Fibroblast of the conjunctiva (primary cell): ENCODE results near the gene TMC1.
"Not testable (repeated sequence)": the region's sequence is repeated elsewhere in the genome, so short reads cannot be mapped to it uniquely, and the experiment has no call there.

Experiments
- DNase-seq: peaks from one replicate; pipeline ENCODE4 v3.0.0-alpha.2; 2010; ENCODE audit warnings: low read depth

Gene TMC1

DNA sequence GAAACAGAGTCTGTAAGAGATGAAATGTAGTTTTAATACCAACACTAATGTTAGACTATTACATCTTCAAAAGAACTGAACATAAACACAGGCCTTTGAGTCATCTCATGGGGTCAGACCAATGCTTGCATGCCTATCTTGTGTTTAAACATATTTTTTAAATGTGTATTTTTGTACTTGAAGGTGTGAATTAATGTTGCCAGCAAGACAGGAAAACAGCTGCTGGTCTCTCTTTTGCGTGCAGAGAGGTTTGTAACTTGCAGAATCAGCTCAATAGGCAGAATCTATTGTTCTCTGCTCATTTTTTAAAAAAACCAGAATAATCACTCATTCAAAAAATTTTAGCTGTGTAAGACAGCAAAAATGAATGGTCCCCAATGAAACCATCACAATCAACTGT is 251.3 kb downstream of the TMC1 start:
- DNase-seq = no peak

DNA sequence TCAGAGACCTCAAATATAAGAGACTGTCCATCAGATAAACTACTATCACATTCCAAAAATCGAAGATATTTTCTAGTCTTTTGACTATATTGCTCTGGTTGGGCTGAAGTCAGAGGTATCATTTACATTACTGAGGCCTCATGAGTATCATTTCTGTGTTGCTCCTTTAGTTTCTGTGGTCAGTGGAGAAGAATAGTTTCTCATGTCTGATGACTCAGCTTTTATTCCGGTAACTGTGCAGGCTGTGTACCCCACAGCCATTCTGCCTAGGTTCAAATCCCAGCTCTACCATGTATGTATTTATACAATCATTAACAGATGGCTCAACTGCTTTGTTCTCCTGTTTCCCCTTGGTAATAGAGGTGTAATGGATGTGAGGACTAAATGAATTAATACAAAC is 252.2 kb downstream of the TMC1 start:
- DNase-seq = no peak

DNA sequence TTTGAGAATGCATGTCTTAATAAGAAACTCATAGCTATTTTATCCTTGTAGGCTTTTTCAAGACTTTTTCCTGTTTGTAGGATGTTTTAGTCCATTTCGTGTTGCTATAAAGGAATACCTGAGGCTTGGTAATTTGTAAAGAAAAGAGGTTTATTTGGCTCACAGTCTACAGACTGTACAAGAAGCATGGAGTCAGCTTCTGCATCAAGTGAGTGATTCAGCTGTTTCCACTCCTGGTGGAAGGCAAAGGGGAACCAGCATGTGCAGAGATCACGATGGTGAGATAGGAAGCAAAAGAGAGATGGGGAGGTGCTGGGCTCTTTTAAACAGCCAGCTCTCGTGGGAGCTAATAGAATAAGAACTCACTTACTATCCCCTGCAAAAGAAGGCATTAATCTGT is 254.2 kb downstream of the TMC1 start:
- no peak for DNase-seq

DNA sequence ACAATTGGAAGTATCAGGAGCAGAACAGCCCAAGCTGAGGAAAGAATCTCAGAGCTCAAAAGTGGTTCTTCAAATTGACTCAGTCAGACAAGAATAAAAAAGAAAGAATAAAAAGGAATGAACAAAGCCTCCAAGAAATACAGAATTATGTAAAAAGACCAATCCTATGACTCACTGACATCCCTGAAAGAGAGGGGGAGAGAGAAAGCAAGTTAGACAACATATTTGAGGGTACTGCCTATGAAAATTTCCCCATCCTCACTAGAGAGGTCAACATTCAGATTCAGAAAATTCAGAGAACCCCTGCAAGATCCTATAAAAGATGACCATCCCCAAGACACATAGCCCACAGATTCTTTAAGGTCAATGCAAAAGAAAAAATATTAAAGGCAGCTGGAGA is 258.2 kb downstream of the TMC1 start:
- DNase-seq = no peak

DNA sequence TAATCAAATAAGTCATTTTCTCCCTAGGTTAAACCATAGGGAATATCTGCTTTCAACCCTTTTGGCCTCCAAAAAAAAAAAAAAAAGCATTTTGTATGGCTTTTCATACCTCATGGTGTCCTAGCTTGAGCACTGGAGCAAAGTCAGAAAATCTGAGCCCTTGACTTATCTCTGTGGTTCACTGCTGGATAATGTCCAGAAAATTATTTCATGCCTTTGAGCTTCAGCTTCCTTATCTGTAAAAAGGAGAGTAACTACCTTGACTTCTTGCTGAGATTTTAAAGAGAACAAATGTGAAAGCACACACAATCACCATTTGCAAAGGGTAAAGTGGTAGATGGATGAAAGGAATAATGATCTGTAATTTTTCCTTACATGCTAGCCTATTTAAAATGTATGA is 265.5 kb downstream of the TMC1 start:
- DNase-seq = no peak

DNA sequence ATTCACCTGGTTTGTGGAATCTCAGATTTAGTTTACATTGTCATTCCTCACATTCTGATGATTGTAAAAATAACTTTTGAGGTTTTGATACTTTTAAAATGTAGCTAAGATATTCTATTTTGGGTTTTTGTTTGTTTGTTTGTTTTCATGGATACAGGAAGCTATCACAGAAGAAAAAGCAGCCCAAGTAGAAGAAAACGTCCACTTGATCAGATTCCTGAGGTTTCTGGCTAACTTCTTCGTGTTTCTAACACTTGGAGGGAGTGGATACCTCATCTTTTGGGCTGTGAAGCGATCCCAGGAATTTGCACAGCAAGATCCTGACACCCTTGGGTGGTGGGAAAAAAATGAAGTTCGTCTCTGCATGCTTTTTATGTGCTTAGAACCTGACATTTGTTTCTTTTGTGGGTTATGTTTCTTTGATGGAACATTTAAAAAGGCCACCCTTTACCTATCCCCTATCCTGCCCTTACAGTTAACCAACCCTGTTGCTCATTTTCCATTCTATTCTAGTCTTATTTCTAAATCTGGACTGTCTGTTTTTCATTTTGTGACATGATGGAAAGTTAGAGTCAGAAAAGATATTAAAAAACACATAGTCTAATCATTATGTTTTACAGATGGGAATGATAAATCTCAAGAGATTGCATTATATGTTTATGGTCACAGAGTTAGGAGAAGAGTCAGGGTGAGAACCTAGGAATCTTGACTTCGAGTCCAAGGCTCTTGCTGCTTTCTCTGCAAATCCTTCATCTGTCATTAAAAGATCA is 267.7 kb downstream of the TMC1 start:
- no peak for DNase-seq

DNA sequence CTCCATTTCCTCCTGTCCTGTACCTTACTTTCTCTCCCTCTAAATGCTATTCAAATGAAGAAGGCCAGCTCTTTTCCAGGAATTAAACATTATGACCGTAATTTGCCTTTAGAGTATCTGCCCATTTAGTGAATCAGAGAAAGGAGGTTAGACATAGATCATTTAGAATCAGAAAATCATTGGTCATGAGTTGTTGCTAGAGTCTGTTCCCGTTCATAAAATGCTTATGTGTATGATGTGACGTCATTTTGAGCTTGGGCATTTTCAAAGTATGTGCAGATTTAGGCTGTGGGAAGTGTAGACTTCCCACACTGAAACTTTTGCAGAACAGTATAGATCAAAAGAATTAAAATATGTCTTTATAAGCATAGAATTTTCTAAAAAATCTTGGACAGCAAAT is 268.5 kb downstream of the TMC1 start:
- no peak for DNase-seq

DNA sequence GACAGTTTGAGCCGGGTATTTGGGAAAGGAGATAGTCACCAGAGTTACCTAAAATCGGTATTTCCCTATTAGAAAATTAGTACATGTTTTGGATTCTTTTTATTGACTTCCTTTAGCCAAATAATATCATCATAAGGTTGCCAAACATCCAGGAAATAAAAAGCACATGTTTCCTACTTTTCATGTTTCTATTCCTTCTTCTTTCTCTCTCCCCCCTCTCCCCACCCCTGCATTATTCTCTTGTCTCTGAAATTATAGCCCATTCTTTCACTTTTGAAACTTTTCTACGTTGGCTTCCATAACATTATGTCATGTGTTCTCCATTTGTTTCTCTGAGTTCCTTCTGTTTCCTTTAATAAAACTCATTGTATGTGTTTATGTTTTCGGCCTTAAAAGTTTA is 269.6 kb downstream of the TMC1 start:
- no peak for DNase-seq

DNA sequence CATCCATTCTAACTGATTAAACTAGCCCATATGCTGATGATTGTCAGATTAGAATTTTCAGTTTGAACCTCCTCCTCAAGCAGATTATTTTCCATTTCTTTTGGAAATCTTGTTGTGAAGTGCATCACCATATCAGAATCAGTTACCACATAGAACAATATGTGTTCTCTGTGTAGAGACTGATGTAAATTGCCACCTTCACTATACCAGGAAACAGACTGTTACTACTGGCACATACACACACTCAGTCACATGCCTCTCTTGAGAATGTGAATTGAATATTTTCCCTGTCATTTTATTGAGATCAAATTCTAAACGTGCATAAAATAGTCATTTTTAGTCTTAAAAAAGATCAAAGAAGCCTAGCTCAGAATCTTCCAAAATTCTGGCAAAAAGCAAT is 270.0 kb downstream of the TMC1 start:
- no peak for DNase-seq

DNA sequence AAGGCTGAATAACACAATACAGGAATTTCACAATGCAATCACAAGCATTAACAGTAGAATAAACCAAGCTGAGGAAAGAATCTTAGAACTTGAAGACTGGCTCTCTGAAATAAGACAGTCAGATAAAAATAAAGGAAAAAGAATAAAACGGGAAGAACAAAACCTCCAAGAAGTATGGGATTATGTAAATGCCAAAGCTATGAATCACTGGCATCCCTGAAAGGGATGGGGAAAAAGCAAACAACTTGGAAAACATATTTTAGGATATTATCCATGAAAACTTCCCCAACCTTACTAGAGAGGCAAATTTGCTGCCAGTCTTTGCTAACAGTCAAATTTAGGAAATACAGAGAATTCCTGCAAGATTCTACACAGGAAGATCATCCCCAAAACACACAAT is 273.5 kb downstream of the TMC1 start:
- no peak for DNase-seq

DNA sequence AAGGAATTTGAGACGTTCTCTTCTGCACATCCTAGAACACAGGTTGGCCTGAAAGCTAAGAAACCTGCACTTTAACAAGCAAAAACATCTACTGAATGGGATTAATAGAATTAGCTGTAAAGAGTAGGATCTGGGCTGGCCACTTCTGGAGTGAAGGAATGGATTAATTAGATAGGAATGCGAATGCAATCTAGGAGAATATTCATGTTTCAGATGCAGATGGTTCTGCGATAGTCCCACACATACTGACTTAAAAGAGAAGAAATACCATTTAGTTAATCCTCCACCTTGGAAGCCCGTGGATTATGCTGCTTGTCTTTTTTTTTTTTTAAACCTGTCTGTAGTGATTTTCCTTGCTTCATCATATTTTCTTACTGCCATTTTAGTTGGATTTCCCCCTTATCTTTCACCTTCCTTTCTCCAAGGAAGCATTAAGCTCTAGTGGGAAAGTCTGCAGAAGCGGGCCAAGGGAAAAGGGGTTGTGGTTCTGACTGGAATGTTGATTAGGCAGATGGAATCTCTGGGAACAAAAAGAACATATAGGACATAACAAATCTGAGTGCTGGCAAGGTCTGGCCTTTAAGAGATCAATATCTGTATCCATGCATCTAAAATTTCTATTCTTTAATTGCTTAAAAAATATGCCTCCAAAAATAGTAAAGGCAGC is 279.1 kb downstream of the TMC1 start:
- DNase-seq = no peak

DNA sequence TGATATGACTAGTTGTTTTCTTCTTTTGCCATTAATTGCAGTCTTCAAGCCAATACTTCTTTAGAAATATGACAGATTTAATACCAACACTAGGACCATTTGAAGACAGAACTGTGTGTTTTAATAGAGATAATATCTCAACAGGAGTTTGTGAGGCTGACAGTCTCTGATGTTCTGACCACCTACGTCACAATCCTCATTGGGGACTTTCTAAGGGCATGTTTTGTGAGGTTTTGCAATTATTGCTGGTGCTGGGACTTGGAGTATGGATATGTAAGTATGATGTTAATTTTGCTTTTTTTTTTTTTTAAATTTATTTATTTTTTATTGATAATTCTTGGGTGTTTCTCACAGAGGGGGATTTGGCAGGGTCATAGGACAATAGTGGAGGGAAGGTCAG is 283.8 kb downstream of the TMC1 start:
- no peak for DNase-seq

DNA sequence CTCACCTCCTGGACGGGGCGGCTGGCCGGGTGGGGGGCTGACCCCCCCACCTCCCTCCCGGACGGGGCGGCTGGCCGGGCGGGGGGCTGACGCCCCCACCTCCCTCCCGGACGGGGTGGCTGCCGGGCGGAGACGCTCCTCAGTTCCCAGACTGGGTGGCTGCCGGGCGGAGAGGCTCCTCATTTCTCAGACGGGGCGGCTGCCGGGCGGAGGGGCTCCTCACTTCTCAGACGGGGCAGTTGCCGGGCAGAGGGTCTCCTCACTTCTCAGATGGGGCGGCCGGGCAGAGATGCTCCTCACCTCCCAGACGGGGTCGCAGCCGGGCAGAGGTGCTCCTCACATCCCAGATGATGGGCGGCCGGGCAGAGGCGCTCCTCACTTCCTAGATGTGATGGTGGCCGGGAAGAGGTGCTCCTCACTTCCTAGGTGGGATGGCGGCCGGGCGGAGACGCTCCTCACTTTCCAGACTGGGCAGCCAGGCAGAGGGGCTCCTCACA is 285.0 kb downstream of the TMC1 start:
- not testable (repeated sequence) for DNase-seq

DNA sequence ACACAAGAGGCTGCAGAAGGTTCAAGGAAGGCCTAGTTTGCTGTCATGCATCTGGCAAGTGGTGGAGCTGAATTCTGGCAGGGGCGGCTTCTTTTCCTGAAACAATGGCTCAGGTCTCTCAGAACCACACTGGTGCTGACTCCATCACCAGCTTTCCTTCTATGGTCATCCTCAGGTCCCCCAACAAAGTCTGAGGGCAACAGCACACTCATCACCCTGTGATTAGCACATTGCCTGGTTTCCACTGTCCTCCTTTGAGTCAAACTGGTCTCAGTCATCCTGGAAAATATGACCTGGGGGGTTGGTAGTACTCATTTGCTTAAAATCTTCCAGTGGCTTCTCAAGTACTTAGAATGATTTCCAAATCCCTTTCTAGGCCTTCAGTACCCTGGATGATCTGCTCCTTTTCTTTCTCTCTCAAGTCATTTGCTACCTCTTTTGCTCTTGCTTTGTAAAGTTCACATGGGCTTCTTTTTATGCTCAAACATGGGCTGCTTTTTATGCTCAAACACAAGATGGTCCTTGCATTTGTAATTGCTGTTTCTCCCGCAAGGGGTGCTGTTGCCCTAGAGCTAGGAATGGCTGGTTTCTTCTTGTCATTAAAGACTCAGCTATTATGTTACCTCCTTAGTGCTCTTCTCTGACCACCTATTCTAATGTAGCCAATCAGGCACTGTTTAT is 286.5 kb downstream of the TMC1 start:
- no peak for DNase-seq

DNA sequence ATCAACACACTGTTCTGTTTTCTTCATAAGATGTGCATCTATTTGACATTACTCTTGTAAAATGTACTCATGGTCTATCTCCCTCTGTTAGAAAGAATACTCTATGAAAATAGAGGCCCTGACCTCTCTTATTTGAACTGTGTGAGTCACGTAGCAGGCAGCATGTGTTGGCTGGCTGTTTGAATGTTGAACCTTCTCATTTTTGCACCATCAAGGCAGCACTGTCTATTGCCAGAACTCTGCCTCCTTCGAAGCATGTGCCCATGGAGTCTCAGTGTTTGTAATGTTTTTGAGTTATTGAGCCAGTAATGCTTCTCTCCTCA is 287.0 kb downstream of the TMC1 start:
- DNase-seq = no peak

DNA sequence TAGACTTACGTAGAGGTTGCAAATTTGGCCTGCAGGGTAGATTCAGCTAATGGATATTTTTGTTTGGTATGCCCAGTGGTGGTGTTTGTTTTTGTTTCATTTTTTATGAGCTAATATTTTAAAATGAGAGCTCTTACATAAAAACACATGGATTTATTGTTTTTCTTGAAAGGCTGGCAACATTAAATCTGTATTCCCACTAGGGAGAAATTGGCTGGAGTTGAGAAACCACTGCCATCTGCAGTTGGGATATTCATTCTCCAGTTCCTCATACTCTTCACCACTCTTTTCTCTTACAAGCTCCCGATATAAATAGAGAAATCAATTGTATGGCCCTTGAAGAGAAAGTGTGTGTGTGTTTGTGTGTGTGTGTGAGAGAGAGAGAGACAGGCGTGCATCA is 288.2 kb downstream of the TMC1 start:
- DNase-seq = no peak

DNA sequence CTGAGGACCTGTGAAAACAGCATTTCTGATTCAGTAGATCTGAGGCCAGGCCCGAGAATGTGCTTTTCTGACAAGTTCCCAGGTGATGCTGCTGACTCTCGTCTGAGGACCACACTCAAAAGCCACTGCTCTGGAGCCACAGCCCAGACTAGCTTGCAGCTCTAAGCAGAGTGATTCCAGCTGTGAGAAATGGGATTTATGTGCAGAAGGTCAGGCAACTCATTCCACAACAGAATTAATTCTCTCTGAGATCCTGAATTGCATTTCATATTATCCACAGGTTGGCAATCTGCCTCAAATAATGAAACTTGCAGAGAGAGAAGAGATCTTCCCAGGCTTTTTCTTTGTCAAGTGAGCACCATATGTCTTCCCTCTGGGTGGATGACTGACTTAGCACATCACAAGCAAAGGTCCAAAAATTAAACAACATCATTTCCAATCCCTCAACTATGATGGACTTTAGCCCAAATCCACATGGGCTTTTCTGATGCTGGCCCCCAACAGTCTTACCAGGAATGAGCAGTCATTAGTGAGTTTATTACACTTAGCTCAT is 291.2 kb downstream of the TMC1 start:
- DNase-seq = no peak

DNA sequence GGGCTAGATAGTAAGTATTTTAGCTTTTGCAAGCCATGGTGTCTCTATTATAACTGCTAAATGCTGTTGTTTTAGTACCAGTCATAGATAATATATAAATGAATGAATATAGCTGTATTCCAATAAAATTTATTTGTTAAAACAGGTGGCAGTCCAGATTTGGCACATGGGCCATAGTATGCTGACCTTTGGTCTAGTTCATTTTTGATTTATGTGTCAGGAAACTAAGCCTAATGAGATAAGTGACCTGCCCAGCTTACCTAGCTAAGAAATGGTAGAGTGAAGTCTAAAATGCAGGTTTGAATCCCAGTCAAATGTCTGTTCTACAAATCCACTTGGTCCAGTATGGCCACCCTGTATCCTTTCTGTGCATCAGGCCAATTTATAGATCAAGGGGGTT is 292.1 kb downstream of the TMC1 start:
- DNase-seq = no peak

DNA sequence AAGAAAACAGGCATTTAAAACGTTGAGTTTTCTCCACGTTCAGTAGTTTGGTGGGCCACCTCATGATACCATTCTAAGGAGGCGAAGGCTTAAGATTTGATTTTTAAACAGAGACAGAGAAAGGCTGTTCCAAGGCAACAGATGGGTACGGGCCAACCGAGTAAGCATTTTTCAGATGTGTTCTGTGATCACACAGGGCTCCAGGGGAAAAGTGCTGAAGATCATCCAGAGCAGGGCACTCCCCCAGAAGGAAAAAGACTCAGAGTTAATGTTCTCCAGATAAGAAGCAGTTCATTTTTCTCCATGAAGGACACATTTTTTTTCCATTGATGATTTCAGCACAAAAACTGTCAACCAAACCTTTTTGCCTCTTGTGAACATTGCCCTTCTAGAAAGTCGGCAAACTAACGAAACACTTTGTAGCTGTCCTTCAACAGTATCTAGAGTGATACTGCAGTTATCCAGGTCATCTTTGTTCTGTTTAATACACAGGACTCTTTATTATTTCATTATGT is 292.7 kb downstream of the TMC1 start:
- no peak for DNase-seq

DNA sequence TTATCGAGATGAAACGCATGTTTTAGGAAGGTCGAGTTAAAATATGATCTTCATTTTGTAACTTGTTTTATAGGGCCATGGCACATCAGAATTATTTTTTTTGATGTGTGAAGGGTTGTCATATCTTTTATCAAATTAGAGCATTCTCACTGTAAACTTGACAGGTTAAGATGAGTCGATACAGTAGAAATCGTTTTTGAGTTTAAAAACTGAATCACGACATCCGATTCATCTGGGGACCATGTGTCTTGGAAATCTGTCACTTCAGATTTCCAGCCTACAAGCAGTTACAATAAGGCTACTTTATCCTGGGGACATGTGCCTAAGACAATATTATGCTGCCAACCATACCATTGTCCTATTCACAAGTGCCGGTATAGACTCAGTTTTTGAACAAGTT is 295.3 kb downstream of the TMC1 start:
- no peak for DNase-seq

DNA sequence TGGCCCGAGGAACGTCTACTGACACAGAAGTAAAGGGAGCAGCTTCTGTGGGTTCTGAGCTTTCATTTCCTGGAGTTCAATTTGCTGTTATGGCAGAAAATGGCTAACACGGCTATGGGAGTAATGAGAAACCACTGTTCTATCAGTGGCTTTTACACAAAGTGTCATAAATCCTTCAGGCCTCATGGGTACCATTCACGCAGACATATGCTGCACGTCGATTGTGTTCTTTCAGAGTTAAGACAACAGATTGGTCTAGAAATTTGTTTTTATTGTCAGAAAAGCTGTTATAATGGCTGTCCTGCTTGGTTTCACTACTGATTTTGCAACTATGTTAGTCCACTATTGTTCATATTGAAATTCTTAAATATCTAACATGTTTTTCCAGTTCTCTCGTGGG is 296.0 kb downstream of the TMC1 start:
- no peak for DNase-seq

DNA sequence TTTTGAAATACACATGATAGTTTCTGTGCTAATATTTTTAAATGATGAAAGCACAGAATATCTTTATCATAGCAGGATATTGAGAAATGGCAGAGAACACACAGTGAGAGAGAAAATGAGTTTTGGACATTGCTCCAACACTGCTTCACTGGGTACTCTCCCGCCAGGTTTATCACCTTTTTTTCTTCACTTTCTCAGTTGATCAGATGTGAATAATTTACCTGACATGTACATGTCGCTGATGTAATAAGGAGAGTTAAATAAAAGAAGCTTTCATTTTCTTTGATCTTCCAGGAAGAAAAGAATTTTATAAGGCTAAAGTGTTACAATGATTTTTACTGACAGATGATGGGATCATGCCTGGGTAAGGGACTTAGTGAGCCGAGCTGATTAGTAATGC is 297.0 kb downstream of the TMC1 start:
- no peak for DNase-seq

DNA sequence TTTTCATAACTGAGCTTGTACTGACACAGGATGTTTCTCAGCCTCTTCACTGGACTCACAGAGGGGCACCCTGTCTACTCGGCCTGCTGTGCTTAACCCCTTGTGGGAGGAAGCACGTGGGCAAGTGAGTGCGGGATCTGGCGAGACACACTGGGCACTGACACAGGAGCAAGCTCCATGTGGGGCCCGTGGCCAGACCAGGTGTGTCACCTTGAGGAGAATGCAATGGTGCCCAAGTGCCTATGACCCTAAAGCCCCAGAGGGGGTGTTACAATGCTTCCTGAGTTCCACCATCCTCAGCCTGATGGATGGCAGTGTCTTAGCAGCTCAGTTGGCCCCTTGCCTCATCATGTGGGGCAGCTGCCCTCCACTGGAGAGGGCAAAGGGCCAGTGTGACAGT is 302.6 kb downstream of the TMC1 start:
- no peak for DNase-seq
